Measurements from ENCODE around the gene KCNAB1.

Gene KCNAB1

GRCh38 chr3:156576051-156576450, 455.7 kb downstream of the KCNAB1 start:
- DNase-seq (ENCODE audit: low read depth in 2 of 2) = no peak

GRCh38 chr3:156576651-156577348, 456.4 kb downstream of the KCNAB1 start:
- DNase-seq (ENCODE audit: low read depth in 2 of 2) = no peak

GRCh38 chr3:156577736-156578135, 457.4 kb downstream of the KCNAB1 start:
- DNase-seq (ENCODE audit: low read depth in 2 of 2) = no peak

- DNase-seq (ENCODE audit: low read depth in 2 of 2) = no peak
Measured at GRCh38 chr3:156579427-156579851, 459.1 kb downstream of the KCNAB1 start.

GRCh38 chr3:156581033-156581432, 460.7 kb downstream of the KCNAB1 start:
- DNase-seq (ENCODE audit: low read depth in 2 of 2) = no peak

GRCh38 chr3:156581954-156582353, 461.6 kb downstream of the KCNAB1 start:
- DNase-seq (ENCODE audit: low read depth in 2 of 2) = no peak

- no peak for DNase-seq (ENCODE audit: low read depth in 2 of 2)
Measured at GRCh38 chr3:156582532-156583183, 462.3 kb downstream of the KCNAB1 start.

GRCh38 chr3:156583469-156583868, 463.1 kb downstream of the KCNAB1 start:
- no peak for DNase-seq (ENCODE audit: low read depth in 2 of 2)

GRCh38 chr3:156586905-156587759, 466.8 kb downstream of the KCNAB1 start:
- DNase-seq (ENCODE audit: low read depth in 2 of 2) = no peak

GRCh38 chr3:156587760-156588069, 467.3 kb downstream of the KCNAB1 start:
- DNase-seq (ENCODE audit: low read depth in 2 of 2) = no peak

Data from fibroblast of skin of left biceps (primary cell).